ENCODE measurements around the gene BEND7.

DNA sequence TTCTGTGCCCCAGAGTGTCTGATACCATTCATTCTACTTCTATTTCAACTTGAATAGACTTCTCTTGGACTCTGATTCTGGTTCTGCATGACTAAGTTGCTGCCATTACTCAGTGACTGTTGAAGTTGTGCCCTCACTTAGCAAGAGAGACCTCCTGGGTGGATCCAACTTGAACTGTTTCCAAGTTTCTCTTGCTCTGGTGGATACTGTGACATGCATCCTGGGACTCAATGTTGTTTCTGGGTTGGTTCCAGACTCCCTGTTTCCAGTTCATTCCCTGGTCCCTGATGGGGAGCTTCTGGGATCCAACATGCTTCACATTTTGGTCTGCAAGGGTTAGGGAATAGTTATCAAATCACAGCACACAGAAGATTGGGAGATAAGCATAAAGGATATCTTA lies 31.8 kb upstream of the BEND7 start:
- no peak for TF ChIP-seq EZH2 (IDR thresholded peaks at IDR 0.05; ENCODE audit: borderline replicate concordance, low read depth, low read length, poor library complexity, severe bottlenecking)
- TF ChIP-seq, protein P1, sequence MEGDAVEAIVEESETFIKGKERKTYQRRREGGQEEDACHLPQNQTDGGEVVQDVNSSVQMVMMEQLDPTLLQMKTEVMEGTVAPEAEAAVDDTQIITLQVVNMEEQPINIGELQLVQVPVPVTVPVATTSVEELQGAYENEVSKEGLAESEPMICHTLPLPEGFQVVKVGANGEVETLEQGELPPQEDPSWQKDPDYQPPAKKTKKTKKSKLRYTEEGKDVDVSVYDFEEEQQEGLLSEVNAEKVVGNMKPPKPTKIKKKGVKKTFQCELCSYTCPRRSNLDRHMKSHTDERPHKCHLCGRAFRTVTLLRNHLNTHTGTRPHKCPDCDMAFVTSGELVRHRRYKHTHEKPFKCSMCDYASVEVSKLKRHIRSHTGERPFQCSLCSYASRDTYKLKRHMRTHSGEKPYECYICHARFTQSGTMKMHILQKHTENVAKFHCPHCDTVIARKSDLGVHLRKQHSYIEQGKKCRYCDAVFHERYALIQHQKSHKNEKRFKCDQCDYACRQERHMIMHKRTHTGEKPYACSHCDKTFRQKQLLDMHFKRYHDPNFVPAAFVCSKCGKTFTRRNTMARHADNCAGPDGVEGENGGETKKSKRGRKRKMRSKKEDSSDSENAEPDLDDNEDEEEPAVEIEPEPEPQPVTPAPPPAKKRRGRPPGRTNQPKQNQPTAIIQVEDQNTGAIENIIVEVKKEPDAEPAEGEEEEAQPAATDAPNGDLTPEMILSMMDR (conservative IDR thresholded peaks at IDR 0.05; ENCODE audit: low read depth, low read length), result no peak
